GM19452 (cell line): ENCODE results near the gene ZNF35.

ENCODE experiments used
- ATAC-seq: cut with Tn5 transposase; IDR thresholded peaks from one replicate; pipeline ENCODE4 v1.9.1; 2021; ENCODE audit not compliant: unreplicated experiment

The ZNF35 gene

DNA sequence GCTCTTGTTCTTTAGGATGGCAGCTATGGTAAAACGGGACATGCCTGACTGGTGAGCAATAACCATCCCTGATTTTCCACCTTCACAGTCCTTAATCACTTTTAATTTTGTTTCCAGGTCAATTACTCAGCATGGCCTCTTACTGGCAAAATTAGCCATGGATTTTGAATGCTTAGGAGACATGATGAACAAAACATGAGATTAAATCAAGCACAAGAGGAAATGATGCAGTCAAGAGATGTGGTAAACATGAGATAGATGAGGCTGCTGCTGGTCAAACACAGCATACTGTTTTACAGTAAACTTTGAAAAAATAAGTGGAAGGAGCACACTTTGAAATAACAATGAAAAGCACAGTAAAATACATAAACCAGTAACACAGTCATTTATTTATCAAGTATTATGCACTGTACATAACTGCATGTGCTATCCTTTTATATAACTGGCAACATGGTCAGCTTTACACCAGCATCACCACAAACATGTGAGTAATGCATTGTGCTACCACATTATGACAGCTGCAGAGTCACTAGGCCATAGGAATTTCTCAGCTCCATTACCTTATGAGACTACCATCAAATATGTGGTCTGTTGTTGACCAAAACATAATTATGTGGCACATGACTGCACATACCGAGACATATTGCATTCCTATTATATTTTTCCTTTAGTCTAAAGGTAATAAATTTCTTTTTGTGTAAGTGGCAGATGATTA, 33.8 kb downstream of the ZNF35 start:
- ATAC-seq: no peak

DNA sequence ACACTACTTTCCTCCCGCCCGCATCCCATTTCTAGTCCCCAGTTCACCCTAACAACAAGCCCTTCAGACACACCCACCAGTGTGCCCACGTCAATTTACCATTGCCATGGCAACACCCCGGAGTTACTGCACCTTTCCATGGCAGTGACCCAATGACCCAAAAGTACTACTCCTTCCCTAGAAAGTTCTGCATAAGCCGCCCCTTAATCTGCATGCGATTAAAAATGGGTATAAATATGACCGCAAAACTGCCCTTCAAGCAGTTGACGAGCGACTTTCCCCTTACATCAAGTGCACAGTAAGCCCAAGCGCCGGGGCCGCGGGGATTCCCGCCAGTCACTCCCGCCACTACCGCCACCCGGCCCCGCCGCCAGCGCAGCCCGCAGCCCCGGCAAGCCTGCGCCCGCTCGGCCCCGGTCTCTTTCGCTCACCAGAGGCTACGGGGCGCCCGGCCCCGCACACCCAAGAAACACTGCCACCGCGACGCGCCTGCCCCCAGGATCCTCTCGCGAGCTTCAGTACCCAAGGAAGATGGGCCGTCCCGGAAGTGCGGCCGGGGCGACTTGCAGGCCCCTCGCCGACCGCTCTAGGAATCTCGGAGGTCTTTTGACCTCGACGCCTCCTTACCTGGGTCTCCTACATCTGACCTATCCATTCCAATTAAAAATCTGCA, 36.7 kb downstream of the ZNF35 start:
- ATAC-seq: peak; percentile 76

DNA sequence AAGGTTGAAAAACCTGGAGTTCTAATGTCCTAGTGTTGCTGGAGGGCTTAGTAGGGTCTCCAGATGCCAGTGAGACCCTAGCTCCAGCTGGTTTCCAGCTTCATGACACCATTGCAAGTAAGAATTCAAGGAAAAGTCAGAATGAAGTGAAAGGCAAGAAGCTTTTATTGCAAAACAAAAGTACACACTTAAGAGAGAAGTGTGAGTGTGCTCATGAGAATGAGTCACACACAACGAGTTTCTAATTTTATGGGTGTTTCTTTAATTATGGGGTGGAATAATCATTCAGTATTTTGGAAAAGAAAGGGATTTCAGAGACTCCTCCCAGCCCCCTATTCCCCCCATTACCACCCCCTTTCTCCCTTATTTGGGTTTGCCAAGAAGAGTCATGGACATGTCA, 39.4 kb downstream of the ZNF35 start:
- no peak for ATAC-seq
